GM23248 (cell line): ENCODE data around the gene ARL6IP4.

Experiments
- EZH2 ChIP-seq: fragments of 200-600 bp; sonication (generic); IDR thresholded peaks from 2 replicates; pipeline ENCODE4 v1.6.1; 2018; ENCODE audit warnings: antibody characterized with exemption, mild to moderate bottlenecking; ENCODE audit not compliant: insufficient read depth, poor library complexity, severe bottlenecking
- EZH2phosphoT487 ChIP-seq: fragments of 200-600 bp; sonication (generic); IDR thresholded peaks from 2 replicates; pipeline ENCODE4 v1.6.1; 2018; ENCODE audit warnings: antibody characterized with exemption, moderate library complexity, mild to moderate bottlenecking, low read depth; ENCODE audit not compliant: insufficient read depth

- TF ChIP-seq EZH2phosphoT487 (no peak), EZH2 (no peak)
Measured at GRCh38 chr12:122961531-122962329, 18.8 kb upstream of the ARL6IP4 start.
